Heart right ventricle (tissue), 16 donors: ENCODE results near the gene COL8A2. TPM values are rescaled to one million over a fixed set of nuclear protein-coding genes. Genes with fewer than 3 reads are reported as not detected.

Experiments
- ATAC-seq, 8 donors: fragments of 200-7000 bp; cut with Tn5 transposase; one replicate each; pipeline ENCODE4 v1.9.1; 2020; ENCODE audit warnings: mild to moderate bottlenecking in 8 of 8, moderate library complexity in 8 of 8, moderate number of reproducible peaks in 1 of 8
- DNase-seq, 2 donors: peaks; one replicate each; pipeline ENCODE4 v3.0.0-alpha.2; 2020
- H3K27ac ChIP-seq, 10 donors: fragments of 200-600 bp; sonication (generic) in 2 of 10; one replicate each; pipeline versions ENCODE4 v1.5.0 to v1.8.0; 2020 to 2022; ENCODE audit warnings: mild to moderate bottlenecking in 3 of 10
- H3K27me3 ChIP-seq, 7 donors: fragments of 200-600 bp; one replicate each; pipeline ENCODE4 v1.8.0; 2021 to 2022; ENCODE audit warnings: mild to moderate bottlenecking in 2 of 7
- H3K36me3 ChIP-seq, 9 donors: fragments of 200-600 bp; sonication (generic) in 1 of 9; one replicate each; pipeline versions ENCODE4 v1.5.0 to v1.8.0; 2020 to 2022; ENCODE audit warnings: mild to moderate bottlenecking in 2 of 9
- H3K4me1 ChIP-seq, 9 donors: fragments of 200-600 bp; sonication (generic) in 1 of 9; one replicate each; pipeline versions ENCODE4 v1.5.0 to v1.8.0; 2020 to 2022; ENCODE audit warnings: mild to moderate bottlenecking in 4 of 9
- H3K4me3 ChIP-seq, 10 donors: fragments of 200-600 bp; sonication (generic) in 2 of 10; one replicate each; pipeline versions ENCODE4 v1.5.0 to v1.8.0; 2020 to 2022; ENCODE audit warnings: mild to moderate bottlenecking in 7 of 10, moderate library complexity in 2 of 10
- H3K9me3 ChIP-seq, 11 donors: fragments of 200-600 bp in 10 of 11; sonication (generic) in 2 of 11; one replicate each; pipeline versions ENCODE4 v1.5.0 to v1.8.0; 2013 to 2022; ENCODE audit warnings: mild to moderate bottlenecking in 2 of 11, control low read depth in 1 of 11, moderate library complexity in 1 of 11
- WGBS, 2 donors: extraction: QIAGEN DNeasy Blood & Tissue Kit; methylation state at CpG; one replicate each; pipeline ENCODE4 v1.1.7; 2013; ENCODE audit warnings: inconsistent platforms in 1 of 2; 5-methylcytosine and 5-hydroxymethylcytosine counted together
- intact Hi-C, 10 donors: fragments of 100-400 bp; cut with DNase I; formaldehyde crosslinking; loops; one replicate each; pipeline versions ENCODE4 v1.11.1 to v1.14.2; 2022
- polyA plus RNA-seq, 2 donors: library from polyadenylated mRNA; stranded (reverse); fragments of 200-250 nt; gene quantifications; one replicate each; pipeline ENCODE4 v1.2.3, GENCODE V29; 2013
- total RNA-seq, 10 donors: library from RNA; stranded (reverse); fragmentation: NEBNext Ultra II Directional in 3 of 10; extraction: Animal tissue kit (Norgen Biotek cat#: 25700) in 3 of 10; gene quantifications; one replicate each; pipeline versions ENCODE4 v1.2.1 to v1.2.4, GENCODE V29; 2021 to 2023
- TF ChIP-seq, protein P1 (sequence below), 9 donors: fragments of 200-600 bp; sonication (generic) in 2 of 9; IDR thresholded peaks; one replicate each; pipeline versions ENCODE4 v1.5.0 to v1.8.0; 2021 to 2022; ENCODE audit warnings: antibody characterized with exemption in 9 of 9, mild to moderate bottlenecking in 5 of 9, moderate library complexity in 1 of 9
- donor health status: Arrhythmogenic right ventricular cardiomyopathy.
- donor health status: ischemic (EF 13 %, LVEDD 7.1; RV severe dilation, severe dysfunction).
- donor health status: healthy with polysubstance abuse.
- donor health status: DM: no; HTN: yes; CAD: no.
- donor health status: DM: no; HTN: no; CAD: no.
- donor health status: ischemic (EF 25% LVEDD 6.9; RV normal size, moderate dysfunction).
- donor health status: ischemic (EF 25% LVEDD 5.7; RV mildly dilated, moderate dysfunction).
- donor health status: healthy.
- donor health status: DM: yes; HTN: yes; CAD: no.
- donor health status: Ischemic cardiomyopathy.
- donor health status: ischemic (EF 35%, LVEDD 5.7; RV mildly dilated, moderate dysfunction).
- donor health status: nonischemic (EF 11% LVEDD 7.7; RV severe dilation, severe dysfunction).
- donor health status: DM: yes; HTN: yes; CAD: no.
- donor health status: PGD.
- donor health status: ischemic (EF 29% LVEDD 5.4; RV normal size, mild dysfunction).
- donor health status: nonischemic (EF 23%, LVEDD 6.1; RV moderate dilation, normal function).

COL8A2 gene
- total and polyA plus RNA-seq, 12 donors = 0.53 to 2.0 (median 0.73) TPM

DNA sequence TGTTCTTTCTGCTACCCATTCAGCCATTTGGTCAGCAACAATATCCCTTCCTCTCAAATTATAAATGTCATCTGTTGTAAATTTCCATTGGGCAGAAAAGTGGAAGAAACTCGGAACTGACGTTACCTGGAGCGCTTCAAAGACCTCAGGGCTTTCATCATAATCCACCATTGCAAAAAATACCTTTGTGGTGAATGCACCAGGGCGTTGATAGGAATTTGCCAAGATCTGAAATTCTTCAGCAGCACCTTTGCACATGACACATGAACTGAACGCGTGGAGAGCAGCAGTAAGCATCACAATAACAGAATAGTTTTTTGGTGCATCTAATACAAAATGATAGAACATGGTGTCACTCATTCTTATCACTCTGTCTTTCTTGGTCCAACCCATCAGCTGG, 44.2 kb downstream of the COL8A2 start:
- Histone ChIP-seq H3K9me3 (no peaks in the 10 kb centered on the region), H3K4me1 (peaks cover 0 to 15% (median 11%) of the 10 kb centered on the region in 9 donors), H3K36me3 (no peaks in the 10 kb centered on the region), H3K27me3 (peaks cover under 1 to 32% (median 21%) of the 10 kb centered on the region in 7 donors), H3K4me3 (no peak overlapping the region), H3K27ac (no peak overlapping the region)
- DNase-seq (no peak), ATAC-seq (no peak)
- intact Hi-C loops = loop anchor here in 3 of 10 donors (10.0 kb wide), 2 partner anchors 146 to 196 kb away; partner anchors contain the start of genes AGO1 (in 2 of the 3) and AGO3 (in 1 of the 3)
- TF ChIP-seq, protein P1, sequence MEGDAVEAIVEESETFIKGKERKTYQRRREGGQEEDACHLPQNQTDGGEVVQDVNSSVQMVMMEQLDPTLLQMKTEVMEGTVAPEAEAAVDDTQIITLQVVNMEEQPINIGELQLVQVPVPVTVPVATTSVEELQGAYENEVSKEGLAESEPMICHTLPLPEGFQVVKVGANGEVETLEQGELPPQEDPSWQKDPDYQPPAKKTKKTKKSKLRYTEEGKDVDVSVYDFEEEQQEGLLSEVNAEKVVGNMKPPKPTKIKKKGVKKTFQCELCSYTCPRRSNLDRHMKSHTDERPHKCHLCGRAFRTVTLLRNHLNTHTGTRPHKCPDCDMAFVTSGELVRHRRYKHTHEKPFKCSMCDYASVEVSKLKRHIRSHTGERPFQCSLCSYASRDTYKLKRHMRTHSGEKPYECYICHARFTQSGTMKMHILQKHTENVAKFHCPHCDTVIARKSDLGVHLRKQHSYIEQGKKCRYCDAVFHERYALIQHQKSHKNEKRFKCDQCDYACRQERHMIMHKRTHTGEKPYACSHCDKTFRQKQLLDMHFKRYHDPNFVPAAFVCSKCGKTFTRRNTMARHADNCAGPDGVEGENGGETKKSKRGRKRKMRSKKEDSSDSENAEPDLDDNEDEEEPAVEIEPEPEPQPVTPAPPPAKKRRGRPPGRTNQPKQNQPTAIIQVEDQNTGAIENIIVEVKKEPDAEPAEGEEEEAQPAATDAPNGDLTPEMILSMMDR (IDR thresholded peaks at IDR 0.05) = no peak
- WGBS, 2 donors = 73 to 75% methylated on average over 6 of the region's 6 CpGs

DNA sequence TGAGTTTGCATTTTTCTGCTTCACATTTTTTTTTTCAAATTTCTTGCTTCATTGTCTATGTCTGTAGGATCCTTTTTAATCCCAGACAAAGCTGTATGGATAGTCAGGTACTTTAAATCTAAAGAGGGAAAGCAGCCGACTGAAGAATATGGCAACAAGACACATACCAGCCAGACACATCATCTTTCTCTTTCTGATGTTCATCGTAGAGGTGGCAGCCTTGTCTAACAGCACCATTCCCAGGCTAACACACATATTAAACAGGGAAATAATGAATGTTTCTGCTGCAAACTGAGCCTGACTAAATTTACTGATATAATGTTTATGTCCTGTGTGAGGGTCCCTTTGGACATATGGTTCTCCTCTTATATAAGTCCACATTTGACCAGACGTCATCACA, 44.8 kb downstream of the COL8A2 start:
- H3K4me3 ChIP-seq = no peak overlapping the region
- ATAC-seq (no peak), DNase-seq (no peak)
- H3K4me1 ChIP-seq = peaks cover 0 to 15% (median 11%) of the 10 kb centered on the region in 9 donors
- intact Hi-C loops = loop anchor here in 3 of 10 donors (10.0 kb wide), 2 partner anchors 145 to 195 kb away; partner anchors contain the start of genes AGO1 (in 2 of the 3) and AGO3 (in 1 of the 3)
- peaks cover 0 to 28% (median 15%) of the 10 kb centered on the region in 7 donors for H3K27me3 ChIP-seq
- H3K9me3 ChIP-seq = no peaks in the 10 kb centered on the region
- TF ChIP-seq, protein P1 (IDR thresholded peaks at IDR 0.05) = no peak
- 59 to 60% methylated on average over 3 of the region's 3 CpGs for WGBS, 2 donors
- H3K36me3 ChIP-seq = no peaks in the 10 kb centered on the region
- no peak overlapping the region for H3K27ac ChIP-seq

DNA sequence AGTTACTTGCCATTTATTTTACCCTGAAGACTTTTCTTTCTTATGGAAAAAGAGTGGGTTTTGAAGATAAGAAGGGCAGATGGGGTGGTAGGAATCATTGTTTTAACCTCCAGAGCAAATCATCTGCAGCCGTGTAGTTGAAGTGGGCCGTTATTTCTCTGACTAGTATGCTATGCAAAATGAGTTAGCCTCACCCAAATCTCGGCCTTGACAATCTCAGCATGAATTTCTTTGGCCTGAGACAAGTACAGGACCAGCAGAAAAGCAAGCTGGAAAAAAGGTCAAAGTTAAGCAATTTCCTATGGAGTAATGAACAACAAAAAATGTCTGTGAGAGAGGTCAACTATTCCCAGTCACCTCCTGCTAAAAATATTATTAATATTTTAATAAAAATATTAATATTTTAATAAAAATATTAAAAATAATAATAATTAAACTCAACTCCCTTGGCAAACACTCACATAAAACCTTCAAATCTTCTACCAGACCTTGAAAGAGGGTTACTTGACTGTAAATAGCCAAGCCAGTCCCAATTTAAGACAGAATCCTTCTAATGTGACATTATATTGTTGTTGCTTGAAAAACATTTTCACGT, 47.9 kb downstream of the COL8A2 start:
- Histone ChIP-seq H3K4me3 (no peak overlapping the region), H3K9me3 (no peaks in the 10 kb centered on the region), H3K27ac (no peak overlapping the region), H3K27me3 (peaks cover 0 to 4% (median 0%) of the 10 kb centered on the region in 7 donors), H3K4me1 (peaks cover 0 to 4% (median 0%) of the 10 kb centered on the region in 9 donors), H3K36me3 (no peaks in the 10 kb centered on the region)
- no peak for ATAC-seq
- TF ChIP-seq, protein P1 (IDR thresholded peaks at IDR 0.05) = no peak
- 48 to 62% methylated on average over 4 of the region's 4 CpGs for WGBS, 2 donors
- intact Hi-C loops = no loop called here
- DNase-seq = no peak

DNA sequence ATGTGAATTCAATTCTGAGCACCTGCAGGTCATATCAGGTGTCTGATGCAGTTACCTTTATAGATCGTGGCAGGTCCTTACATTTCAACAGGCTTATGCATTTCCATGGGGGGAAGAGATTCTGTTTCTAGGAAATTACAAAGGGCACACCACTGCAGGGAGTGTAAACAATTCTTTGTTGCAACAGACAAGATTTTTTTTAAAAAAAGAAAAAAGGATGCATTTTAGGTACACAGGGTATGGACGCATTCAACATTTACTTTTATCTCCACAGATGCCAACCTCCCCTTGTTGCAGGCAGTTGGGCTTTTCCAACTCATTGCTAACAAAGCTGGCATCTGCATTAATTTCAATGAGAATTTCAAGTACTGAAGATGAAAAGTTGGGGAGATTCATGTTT, 54.7 kb downstream of the COL8A2 start:
- TF ChIP-seq, protein P1 (IDR thresholded peaks at IDR 0.05) = no peak
- ATAC-seq (no peak), DNase-seq (no peak)
- intact Hi-C loops = loop anchor here in 1 of 10 donors (5.0 kb wide), 1 partner anchor 108 kb away; no protein-coding TSS in a partner anchor
- Histone ChIP-seq H3K27ac (no peak overlapping the region), H3K27me3 (no peaks in the 10 kb centered on the region), H3K4me1 (peaks cover 0 to 4% (median 0%) of the 10 kb centered on the region in 9 donors), H3K4me3 (no peak overlapping the region), H3K9me3 (no peaks in the 10 kb centered on the region), H3K36me3 (no peaks in the 10 kb centered on the region)
- WGBS, 2 donors = 84 to 87% methylated on average over 2 of the region's 2 CpGs
